Pulmonary artery endothelial cell (primary cell): ENCODE data around the gene SERPINE1. TPM values are rescaled to one million over a fixed set of nuclear protein-coding genes. Genes with fewer than 3 reads are reported as not detected.

Source experiments
- DNase-seq: peaks from one replicate; pipeline ENCODE4 v3.0.0-alpha.2; 2011; ENCODE audit warnings: low read depth, low spot score
- total RNA-seq: library from RNA; depleted of rRNA; stranded (reverse); fragments of >200 nt; gene quantifications from 2 replicates; pipeline ENCODE4 v1.2.3, GENCODE V29; 2014

The SERPINE1 gene
- total RNA-seq, 1 donor from 2014 or later, result 2,165 TPM

- DNase-seq, result no peak
Measured at GRCh38 chr7:101167645-101168411, 40.9 kb downstream of the SERPINE1 start.

DNA sequence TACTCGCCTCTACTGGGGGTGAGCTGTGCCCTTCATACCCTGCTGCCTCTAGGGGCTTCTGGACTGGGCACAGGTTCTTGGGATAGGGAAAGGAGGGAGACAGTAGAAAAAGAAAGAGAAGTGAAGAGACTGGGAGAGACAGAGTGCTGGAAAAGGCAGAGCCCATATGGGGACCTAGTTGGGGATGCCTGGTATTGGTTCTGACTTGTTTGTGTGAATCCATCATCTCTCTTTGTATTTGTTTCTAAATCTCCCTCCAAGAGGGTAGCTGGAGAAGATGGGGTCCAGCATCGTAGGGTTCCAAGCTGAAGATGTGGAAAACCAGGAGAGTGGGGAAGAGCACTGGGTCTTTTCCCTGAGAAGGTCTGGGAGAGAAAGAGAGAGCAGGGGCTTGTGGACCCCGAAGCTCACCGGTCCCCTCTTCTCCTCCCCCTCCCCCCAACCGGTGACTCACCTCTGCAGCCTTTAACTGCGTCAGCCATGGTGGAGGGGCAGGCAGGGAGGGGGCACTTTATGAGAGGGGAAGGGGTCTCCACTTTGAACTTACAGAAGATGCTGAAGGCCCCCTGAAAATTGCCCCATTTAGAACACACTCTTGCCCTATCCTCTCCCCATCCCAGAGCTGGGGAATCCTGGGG is 41.6 kb downstream of the SERPINE1 start:
- DNase-seq, result no peak

DNA sequence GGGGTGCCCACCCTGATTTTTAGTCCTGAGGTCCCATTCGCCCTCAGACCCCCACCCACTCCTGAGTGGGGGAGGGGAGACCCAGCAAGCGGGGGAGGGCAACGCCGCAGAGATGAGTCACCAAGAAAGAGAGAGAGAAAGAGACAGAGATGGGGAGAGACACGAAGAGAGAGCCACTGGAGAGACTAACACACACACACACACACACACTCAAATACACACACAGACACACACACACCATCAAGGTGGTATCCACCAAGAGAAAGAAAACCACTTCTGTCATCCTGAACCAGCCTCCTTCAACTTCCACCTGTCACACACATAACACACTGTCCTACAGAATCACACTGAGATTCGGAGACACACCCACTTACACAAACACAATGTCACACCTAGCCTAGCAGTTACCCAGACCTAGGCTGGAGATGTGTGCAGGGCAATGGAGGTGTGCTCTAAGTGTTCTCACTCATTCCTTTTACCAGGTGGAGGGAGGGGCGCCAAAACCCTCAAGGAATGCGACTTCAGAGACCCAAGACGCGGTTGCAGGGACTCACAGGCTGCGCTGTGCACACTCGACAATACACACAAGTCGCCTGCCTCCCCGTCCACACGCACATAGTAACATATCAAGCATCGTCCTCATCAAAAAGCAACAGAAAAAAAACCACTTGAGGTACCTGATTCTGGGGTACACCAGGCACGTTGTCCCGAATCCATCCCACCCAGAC is 42.4 kb downstream of the SERPINE1 start:
- no peak for DNase-seq

- DNase-seq, result no peak
Measured at GRCh38 chr7:101169838-101170551, 43.1 kb downstream of the SERPINE1 start.

GRCh38 chr7:101170617-101171441 is 43.9 kb downstream of the SERPINE1 start:
- no peak for DNase-seq

GRCh38 chr7:101171442-101171837 is 44.5 kb downstream of the SERPINE1 start:
- DNase-seq, result no peak

DNA sequence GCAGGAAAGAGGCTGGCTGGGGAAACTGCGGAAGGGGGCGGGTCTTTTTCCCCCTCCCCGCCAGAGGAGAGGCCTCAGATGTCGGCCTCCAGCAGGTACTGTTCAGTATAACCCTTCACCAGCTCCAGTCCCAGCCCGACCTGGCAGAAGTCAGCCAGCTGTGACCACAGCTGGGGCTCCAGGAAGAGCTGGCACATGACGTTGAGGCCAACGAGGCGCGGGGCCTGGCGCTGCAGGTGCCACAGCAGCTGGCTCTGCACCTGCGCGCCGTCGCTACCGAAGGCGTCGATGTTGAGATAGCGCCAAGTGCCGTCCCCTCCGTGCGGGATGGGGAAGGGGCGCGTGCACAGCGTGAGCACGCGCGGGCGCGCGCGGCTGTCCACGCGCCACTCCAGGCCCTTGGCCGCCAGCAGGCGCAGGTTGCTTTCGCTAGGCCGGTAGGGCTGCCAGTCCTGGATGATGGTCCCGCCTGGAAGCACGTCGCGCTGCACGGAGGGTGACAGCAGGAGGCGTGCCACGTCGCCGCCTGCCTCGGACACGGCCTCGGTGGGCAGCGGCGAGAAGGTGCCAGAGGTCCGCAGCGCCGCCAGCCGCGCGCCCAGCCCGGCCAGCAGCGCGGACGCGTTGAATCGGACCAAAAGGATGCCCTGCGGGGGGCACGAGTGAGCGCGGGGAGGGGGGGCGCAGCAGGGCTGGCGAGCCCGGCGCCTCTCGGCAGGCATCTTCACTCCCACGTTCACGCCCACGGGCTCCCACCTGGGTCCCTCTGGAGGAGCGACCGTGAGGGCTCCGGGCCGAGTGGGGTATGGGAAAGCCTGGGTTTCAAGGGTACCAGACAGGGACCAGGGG is 45.3 kb downstream of the SERPINE1 start:
- DNase-seq, result no peak

DNA sequence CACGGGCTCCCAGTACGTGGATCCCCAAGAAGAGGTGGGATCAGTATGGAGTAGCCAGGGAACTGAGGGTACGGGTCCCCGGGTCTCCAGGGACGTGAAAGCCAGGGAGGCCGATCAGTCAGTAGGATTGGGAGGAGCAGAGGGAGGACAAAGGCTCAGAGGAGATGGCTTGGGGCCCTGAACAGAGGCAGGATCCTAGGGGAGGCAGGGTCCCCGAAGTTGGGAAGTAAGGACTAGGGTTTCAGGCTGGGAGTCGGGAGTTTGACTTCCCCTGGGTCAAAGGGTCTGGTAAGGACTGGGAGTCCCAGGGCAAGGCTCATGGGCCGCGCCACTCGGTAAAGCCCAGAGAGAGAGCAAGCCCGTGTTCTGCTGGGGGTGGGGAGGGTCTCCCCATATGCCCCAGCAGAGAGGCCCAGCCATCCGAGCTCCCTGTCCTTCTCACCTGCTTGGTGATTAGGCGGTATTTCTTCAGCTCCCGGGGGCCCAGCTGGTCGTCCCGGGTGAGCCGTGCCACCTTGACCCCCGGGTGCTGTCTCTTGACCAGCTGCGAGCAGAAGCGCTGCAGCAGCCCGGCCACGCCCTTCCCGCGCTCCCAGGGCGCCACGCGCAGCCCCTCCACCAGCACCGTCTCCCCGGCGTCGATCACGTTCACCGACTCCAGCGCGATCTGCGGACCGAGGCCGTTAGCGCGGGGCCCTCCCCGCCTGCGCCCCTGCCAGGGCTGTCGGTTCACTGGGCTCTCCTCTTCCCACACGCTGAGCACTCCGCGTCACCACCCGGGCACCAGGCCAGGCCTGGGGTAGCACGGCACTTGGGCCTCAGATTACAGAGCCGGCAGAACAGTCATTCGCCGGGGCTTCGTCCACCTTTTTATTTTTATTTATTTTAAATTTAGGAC is 46.2 kb downstream of the SERPINE1 start:
- no peak for DNase-seq

GRCh38 chr7:101173752-101174244 is 46.9 kb downstream of the SERPINE1 start:
- no peak for DNase-seq

DNA sequence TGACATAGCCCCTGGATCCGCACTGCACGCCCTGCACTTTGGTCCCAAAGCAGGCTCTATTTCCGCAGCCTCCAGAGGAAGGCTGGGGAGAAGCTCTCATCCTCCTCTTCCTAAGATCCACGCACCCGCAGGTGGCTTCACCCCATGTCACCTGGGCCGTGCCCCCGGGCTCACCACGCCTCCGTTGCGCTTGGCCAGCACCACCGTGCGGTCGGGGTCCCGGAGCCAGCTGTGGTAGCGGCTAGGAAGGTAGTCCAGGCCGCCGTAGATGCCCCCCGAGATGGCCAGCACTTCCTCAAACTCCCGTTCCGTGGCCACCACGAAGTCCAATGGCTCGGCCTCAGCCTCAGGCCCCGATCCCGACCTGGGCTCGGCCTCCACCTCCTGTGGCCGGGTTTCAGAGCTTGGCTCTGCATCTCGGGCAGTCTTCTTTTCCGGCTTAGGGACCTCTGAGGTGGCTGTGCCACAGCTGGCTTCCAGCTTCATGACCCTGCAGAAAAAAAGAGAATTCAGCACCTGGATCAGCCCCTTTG is 47.5 kb downstream of the SERPINE1 start:
- DNase-seq, result no peak

- DNase-seq, result no peak
Measured at GRCh38 chr7:101175664-101176063, 48.8 kb downstream of the SERPINE1 start.

GRCh38 chr7:101177644-101178043 is 50.7 kb downstream of the SERPINE1 start:
- DNase-seq, result no peak

DNA sequence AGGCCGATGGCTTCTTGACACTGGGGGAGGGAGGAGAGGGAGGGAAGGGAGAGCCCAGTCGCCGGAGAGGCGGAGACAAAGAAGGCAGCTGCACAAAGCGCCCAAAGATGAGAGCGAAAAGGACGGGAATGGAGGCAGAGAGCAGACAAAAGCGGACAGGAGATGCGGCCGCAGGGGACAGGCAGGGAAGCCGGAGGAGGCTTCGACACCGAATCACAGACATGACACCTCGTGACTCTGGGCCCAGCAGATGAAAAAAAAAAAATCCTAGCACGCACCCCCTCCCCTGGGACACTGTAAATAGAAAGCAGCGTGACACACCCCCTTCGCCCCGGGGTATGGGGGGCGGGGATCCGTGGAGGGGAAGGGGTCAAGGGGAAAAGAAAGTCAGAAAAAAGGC is 52.2 kb downstream of the SERPINE1 start:
- DNase-seq, result no peak

DNA sequence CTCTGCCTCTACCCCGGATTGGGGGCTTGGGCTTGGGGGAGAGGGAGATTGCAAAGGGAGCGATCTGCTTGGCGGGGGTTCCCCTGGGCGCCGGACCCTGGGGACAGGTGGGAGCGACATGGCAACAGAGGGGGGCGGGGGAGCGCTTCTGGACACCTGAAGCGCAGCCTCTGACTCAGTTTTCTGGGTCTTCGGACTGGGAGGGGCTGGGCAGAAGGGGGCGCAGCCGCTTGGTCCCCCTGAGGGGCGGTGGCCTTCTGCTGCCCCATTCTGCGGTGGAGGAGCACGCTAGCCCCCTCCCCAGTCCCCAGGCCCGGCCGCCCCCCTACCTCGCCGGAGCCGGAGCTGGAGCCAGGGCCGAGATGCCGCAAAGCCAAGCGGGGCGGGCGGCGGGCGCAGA is 52.8 kb downstream of the SERPINE1 start:
- no peak for DNase-seq

DNA sequence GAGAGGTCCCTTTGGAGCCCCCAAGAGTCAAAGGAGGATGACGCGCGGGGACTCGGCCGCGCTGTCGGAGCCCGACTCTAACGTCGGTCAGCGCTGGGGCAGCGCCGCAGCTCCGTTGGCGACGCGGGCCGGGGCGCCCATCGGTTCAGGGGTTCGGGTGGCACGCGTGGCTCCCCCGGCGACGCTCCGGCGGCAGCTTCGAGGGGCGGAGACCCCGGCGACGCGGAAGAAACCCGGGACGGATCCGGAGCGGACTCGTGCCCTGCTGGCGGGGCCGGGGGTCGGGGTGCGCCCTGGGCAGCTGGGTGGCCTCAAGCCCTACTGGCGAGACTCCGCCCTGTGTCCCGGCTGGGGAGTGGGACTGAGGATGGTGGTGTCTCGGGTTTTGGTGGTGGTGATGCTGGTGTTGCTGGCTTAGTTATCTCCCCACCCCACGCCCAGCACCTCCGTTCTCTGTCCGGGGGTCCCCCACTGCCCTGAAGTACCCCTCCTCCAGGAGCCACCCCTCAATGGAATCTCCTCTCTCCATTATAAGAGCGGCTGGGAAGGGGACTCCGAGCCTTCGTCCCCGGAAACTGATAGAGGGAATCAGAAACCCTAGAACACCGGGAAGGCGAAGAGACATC is 53.3 kb downstream of the SERPINE1 start, which contains the start of gene NAT16:
Gene NAT16 (minus strand): TSS at position 164 of the 626 bp plus-strand sequence. CDS start 5,486 bp downstream, outside the sequence.
- no peak for DNase-seq

DNA sequence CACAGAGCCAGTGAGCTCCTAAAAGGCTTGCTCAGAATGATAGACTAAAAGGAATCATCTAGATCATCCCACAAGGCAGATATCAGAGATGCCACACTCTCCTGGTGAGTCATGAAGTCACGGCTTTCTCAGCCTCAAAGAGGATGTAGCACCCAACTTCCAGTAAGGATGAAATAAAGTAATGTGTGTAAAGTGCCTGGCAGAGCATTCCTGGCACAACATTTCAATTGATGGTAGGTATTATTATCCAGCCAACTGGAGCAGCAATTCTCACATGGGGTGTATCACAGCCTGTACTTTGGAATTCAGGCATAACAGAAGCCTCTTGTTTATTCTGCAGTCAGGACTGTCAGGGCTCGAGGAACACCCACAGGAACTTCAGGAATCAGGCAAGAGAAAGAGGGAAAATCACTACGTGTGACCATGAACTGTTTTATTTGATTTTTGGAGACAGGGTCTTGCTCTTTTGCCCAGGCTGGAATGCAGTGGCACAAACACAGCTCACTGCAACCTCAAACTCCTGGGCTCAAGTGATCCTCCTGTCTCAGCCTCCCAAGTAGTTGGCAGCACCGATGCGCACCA is 58.4 kb downstream of the SERPINE1 start:
- DNase-seq, result no peak

DNA sequence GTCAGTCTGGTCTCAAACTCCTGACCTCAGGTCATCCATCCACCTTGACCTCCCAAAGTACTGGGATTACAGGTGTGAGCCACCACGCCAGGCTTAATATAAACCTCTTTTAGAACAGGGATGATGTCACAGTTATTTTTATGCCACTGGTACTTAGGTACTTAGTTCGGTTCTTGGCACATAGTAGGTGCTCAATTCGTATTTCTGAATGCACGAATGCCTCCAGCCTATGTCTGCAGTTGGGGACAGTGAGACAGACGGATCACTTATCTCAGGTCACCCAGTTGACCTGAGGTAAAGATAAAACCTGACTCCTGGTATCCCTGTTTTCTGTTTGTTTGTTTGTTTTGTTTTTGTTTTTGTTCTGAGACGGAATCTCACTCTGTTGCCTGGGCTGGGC is 59.3 kb downstream of the SERPINE1 start:
- no peak for DNase-seq
